GM21390 (cell line): ENCODE results near the gene DNAH12.
"Not testable (repeated sequence)": the region's sequence is repeated elsewhere in the genome, so short reads cannot be mapped to it uniquely, and the experiment has no call there.

Experiments used
- ATAC-seq: cut with Tn5 transposase; IDR thresholded peaks from one replicate; pipeline ENCODE4 v1.9.1; 2021; ENCODE audit not compliant: unreplicated experiment

Gene DNAH12

GRCh38 chr3:57411715-57412114, 132.4 kb downstream of the DNAH12 start:
- ATAC-seq = no peak

GRCh38 chr3:57409471-57409870, 134.7 kb downstream of the DNAH12 start:
- ATAC-seq = no peak

GRCh38 chr3:57402675-57403074, 141.5 kb downstream of the DNAH12 start:
- no peak for ATAC-seq

GRCh38 chr3:57397175-57398026, 146.7 kb downstream of the DNAH12 start:
- peak; percentile 97 for ATAC-seq

- ATAC-seq = no peak
These were observed 150.2 kb downstream of the DNAH12 start for GRCh38 chr3:57393977-57394376.

GRCh38 chr3:57391767-57392166, 152.4 kb downstream of the DNAH12 start:
- no peak for ATAC-seq

GRCh38 chr3:57389271-57389670, 154.9 kb downstream of the DNAH12 start:
- ATAC-seq = no peak

GRCh38 chr3:57386307-57386706, 157.8 kb downstream of the DNAH12 start:
- no peak for ATAC-seq

- no peak for ATAC-seq
These were observed 158.6 kb downstream of the DNAH12 start for GRCh38 chr3:57385498-57385897.

GRCh38 chr3:57383838-57384237, 160.3 kb downstream of the DNAH12 start:
- ATAC-seq = no peak

- no peak for ATAC-seq
These were observed 160.7 kb downstream of the DNAH12 start for GRCh38 chr3:57383406-57383805.

- ATAC-seq = no peak
These were observed 161.2 kb downstream of the DNAH12 start for GRCh38 chr3:57382933-57383332.

- no peak for ATAC-seq
These were observed 173.8 kb downstream of the DNAH12 start for GRCh38 chr3:57370341-57370740.

GRCh38 chr3:57365089-57365488, 179.1 kb downstream of the DNAH12 start:
- not testable (repeated sequence) for ATAC-seq

- ATAC-seq = not testable (repeated sequence)
These were observed 187.9 kb downstream of the DNAH12 start for GRCh38 chr3:57356275-57356674.

- no peak for ATAC-seq
These were observed 189.4 kb downstream of the DNAH12 start for GRCh38 chr3:57354768-57355167.

GRCh38 chr3:57350271-57350670, 193.9 kb downstream of the DNAH12 start:
- no peak for ATAC-seq

GRCh38 chr3:57339071-57339642, 205.0 kb downstream of the DNAH12 start:
- not testable (repeated sequence) for ATAC-seq

GRCh38 chr3:57338272-57339070, 205.7 kb downstream of the DNAH12 start:
- not testable (repeated sequence) for ATAC-seq

GRCh38 chr3:57335283-57335938, 208.7 kb downstream of the DNAH12 start:
- ATAC-seq = no peak

GRCh38 chr3:57331078-57331610, 213.0 kb downstream of the DNAH12 start:
- no peak for ATAC-seq
